ENCODE results near the gene MEGF11. TPM values are rescaled to one million over a fixed set of nuclear protein-coding genes. Genes with fewer than 3 reads are reported as not detected.

MEGF11 gene
- total and polyA plus RNA-seq, 2 donors (not counting 1 experiment from before 2014, with no cell fraction given) = under 0.01 TPM; not detected in 1

DNA sequence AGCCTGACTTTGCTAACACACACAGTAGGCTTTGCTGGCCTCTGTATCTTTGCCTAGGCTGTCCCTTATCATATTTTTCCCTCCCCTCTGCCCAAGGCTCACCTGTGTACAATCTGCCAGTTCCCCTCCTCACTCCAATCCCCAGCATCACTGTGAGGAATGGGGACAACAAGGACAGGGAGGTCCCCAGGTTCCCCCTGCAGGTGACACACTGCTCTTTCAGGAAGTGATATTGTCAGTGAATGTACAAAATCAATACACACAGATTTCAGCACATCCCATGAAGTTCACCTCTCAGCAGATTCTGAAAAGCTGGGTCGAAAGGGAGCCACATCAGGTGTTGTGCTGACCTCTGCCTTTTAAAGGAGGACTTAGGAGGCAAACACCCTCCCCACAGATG is 206.8 kb downstream of the MEGF11 start:
- Histone ChIP-seq H3K79me2 (ENCODE audit: control insufficient read depth, insufficient read depth, low read length) (no peaks in the 10 kb centered on the region), H3K4me1 (ENCODE audit: control insufficient read depth, extremely low read depth, insufficient read depth, low read length) (no peaks in the 10 kb centered on the region), H3K4me3 (replicated peaks in 1 of 4; ENCODE audit: control extremely low read depth in 1 of 4, insufficient read depth in 1 of 4, low read depth in 3 of 4, low read length in 4 of 4) (no peak overlapping the region), H3K27me3 (ENCODE audit: control insufficient read depth, insufficient read depth, low read length) (peaks cover 6% of the 10 kb centered on the region), H4K20me1 (ENCODE audit: control insufficient read depth, extremely low read depth, insufficient read depth, low read length) (no peaks in the 10 kb centered on the region), H3K9me3 (ENCODE audit: control insufficient read depth, insufficient read depth, low read depth, low read length) (no peaks in the 10 kb centered on the region), H3K4me2 (ENCODE audit: extremely low read depth, insufficient read depth, low read length) (no peak overlapping the region), H2AFZ (ENCODE audit: low read length) (no peak overlapping the region), H3K27ac (ENCODE audit: insufficient read depth, low read length) (no peak overlapping the region), H3K36me3 (ENCODE audit: control insufficient read depth, insufficient read depth, low read length) (no peaks in the 10 kb centered on the region), H3K9ac (ENCODE audit: insufficient read depth, low read length) (no peak overlapping the region)
- TF ChIP-seq EZH2 (IDR thresholded peaks at IDR 0.05; ENCODE audit: low read length, missing control alignments) (no peak), CTCF (conservative IDR thresholded peaks at IDR 0.05 in 1 of 2, IDR thresholded peaks at IDR 0.05 in 1 of 2; ENCODE audit: low read depth in 1 of 2, low read length in 2 of 2) (no peak)
- DNase-seq (ENCODE audit: low read depth in 2 of 2) = no peak

GRCh38 chr15:66046326-66046725 is 207.2 kb downstream of the MEGF11 start:
- no peaks in the 10 kb centered on the region for H3K4me1 ChIP-seq (ENCODE audit: control insufficient read depth, extremely low read depth, insufficient read depth, low read length)
- no peak overlapping the region for H3K4me3 ChIP-seq (replicated peaks in 1 of 4; ENCODE audit: control extremely low read depth in 1 of 4, insufficient read depth in 1 of 4, low read depth in 3 of 4, low read length in 4 of 4)
- H3K9ac ChIP-seq (ENCODE audit: insufficient read depth, low read length) = no peak overlapping the region
- H3K9me3 ChIP-seq (ENCODE audit: control insufficient read depth, insufficient read depth, low read depth, low read length) = no peaks in the 10 kb centered on the region
- H2AFZ ChIP-seq (ENCODE audit: low read length) = no peak overlapping the region
- H3K36me3 ChIP-seq (ENCODE audit: control insufficient read depth, insufficient read depth, low read length) = no peaks in the 10 kb centered on the region
- no peak for DNase-seq (ENCODE audit: low read depth in 2 of 2)
- TF ChIP-seq EZH2 (IDR thresholded peaks at IDR 0.05; ENCODE audit: low read length, missing control alignments) = no peak
- no peak for TF ChIP-seq CTCF (conservative IDR thresholded peaks at IDR 0.05 in 1 of 2, IDR thresholded peaks at IDR 0.05 in 1 of 2; ENCODE audit: low read depth in 1 of 2, low read length in 2 of 2)
- no peak overlapping the region for H3K4me2 ChIP-seq (ENCODE audit: extremely low read depth, insufficient read depth, low read length)
- H3K27me3 ChIP-seq (ENCODE audit: control insufficient read depth, insufficient read depth, low read length) = peaks cover 7% of the 10 kb centered on the region
- no peaks in the 10 kb centered on the region for H3K79me2 ChIP-seq (ENCODE audit: control insufficient read depth, insufficient read depth, low read length)
- H4K20me1 ChIP-seq (ENCODE audit: control insufficient read depth, extremely low read depth, insufficient read depth, low read length) = no peaks in the 10 kb centered on the region
- no peak overlapping the region for H3K27ac ChIP-seq (ENCODE audit: insufficient read depth, low read length)

DNA sequence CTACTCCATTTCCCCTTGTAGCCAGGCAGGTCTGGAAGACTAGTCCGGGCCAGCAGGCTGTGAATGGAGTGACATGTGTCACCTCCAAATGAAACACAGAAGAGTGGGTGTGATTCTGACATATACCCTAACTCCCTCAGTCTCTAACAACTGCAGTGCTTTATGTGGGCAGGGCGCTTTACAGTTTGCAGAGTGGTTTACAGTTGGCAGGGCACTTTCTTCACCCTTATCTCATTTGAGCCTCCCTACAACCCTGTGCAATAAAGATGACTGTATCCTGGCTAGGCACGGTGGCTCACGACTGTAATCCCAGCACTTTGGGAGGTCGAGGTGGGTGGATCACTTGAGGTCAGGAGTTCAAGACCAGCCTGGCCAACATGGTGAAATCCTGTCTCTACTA is 208.0 kb downstream of the MEGF11 start:
- TF ChIP-seq CTCF (conservative IDR thresholded peaks at IDR 0.05 in 1 of 2, IDR thresholded peaks at IDR 0.05 in 1 of 2; ENCODE audit: low read depth in 1 of 2, low read length in 2 of 2) (no peak), EZH2 (IDR thresholded peaks at IDR 0.05; ENCODE audit: low read length, missing control alignments) (no peak)
- no peak for DNase-seq (ENCODE audit: low read depth in 2 of 2)
- Histone ChIP-seq H3K79me2 (ENCODE audit: control insufficient read depth, insufficient read depth, low read length) (no peaks in the 10 kb centered on the region), H3K9me3 (ENCODE audit: control insufficient read depth, insufficient read depth, low read depth, low read length) (no peaks in the 10 kb centered on the region), H3K27me3 (ENCODE audit: control insufficient read depth, insufficient read depth, low read length) (peaks cover 7% of the 10 kb centered on the region), H3K9ac (ENCODE audit: insufficient read depth, low read length) (no peak overlapping the region), H3K4me3 (replicated peaks in 1 of 4; ENCODE audit: control extremely low read depth in 1 of 4, insufficient read depth in 1 of 4, low read depth in 3 of 4, low read length in 4 of 4) (no peak overlapping the region), H2AFZ (ENCODE audit: low read length) (no peak overlapping the region), H3K36me3 (ENCODE audit: control insufficient read depth, insufficient read depth, low read length) (no peaks in the 10 kb centered on the region), H3K27ac (ENCODE audit: insufficient read depth, low read length) (no peak overlapping the region), H3K4me2 (ENCODE audit: extremely low read depth, insufficient read depth, low read length) (no peak overlapping the region), H4K20me1 (ENCODE audit: control insufficient read depth, extremely low read depth, insufficient read depth, low read length) (no peaks in the 10 kb centered on the region), H3K4me1 (ENCODE audit: control insufficient read depth, extremely low read depth, insufficient read depth, low read length) (no peaks in the 10 kb centered on the region)
